ENCODE data around the gene SPACDR. TPM values are rescaled to one million over a fixed set of nuclear protein-coding genes. Genes with fewer than 3 reads are reported as not detected.

SPACDR gene
- total and polyA plus RNA-seq, 9 of the 15 experiments (the other 6 are each of a cell fraction or from before 2014, with no cell fraction given) = 0.07 to 0.55 (median 0.14) TPM; not detected in 1

DNA sequence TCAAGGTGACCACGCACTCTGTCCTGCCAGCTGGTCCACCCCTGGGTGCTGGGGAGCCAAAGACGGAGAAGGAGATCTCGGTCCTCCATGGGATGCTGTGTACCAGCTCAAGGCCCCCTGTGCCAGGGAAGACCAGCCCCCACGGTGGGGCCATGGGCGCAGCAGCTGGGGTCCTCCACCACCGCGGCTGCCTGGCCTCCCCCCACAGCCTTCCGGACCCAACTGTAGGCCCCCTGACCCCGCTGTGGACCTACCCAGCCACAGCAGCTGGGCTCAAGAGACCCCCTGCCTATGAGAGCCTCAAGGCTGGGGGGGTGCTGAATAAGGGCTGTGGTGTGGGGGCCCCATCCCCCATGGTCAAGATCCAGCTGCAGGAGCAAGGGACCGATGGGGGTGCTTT is 25.1 kb upstream of the SPACDR start:
- POLR2A ChIA-PET = interaction anchor here (1.0 to 1.5 kb wide), 3 partner anchors 14 to 29 kb away, joined by 3 to 4 read pairs (median 3); no protein-coding TSS in a partner anchor
- DNase-seq (ENCODE audit: extremely low read depth in 1 of 4, low spot score in 3 of 4) (no peak), ATAC-seq (no peak), FAIRE-seq (no peak)
- no peaks in the 10 kb centered on the region for H4K20me1 ChIP-seq (replicated peaks; ENCODE audit: control insufficient read depth, insufficient read depth, low read length)
- CTCF ChIA-PET (ENCODE audit: low intra/inter-chr PET ratio) = no interaction called here
- H3K4me3 ChIP-seq = no peak overlapping the region
- in situ Hi-C loops (cut with MboI) (no loop called here), intact Hi-C loops (cut with micrococcal nuclease) (no loop called here)
- peaks cover 4 to 66% of the 10 kb centered on the region in 2 experiments; a peak in 3 of 5 replicates for H3K4me1 ChIP-seq (replicated peaks in 1 of 2; ENCODE audit: control insufficient read depth in 2 of 2, insufficient read depth in 2 of 2, low read length in 2 of 2)
- no peaks in the 10 kb centered on the region for H3K9me3 ChIP-seq (replicated peaks; ENCODE audit: control insufficient read depth, insufficient read depth, low read depth, low read length)
- no peak for TF ChIP-seq CHD2 (IDR thresholded peaks at IDR 0.05; ENCODE audit: low read depth, low read length)
- no peak for TF ChIP-seq EP400 (IDR thresholded peaks at IDR 0.05)
- no peak for TF ChIP-seq MAFG (tag; conservative IDR thresholded peaks at IDR 0.05)
- no peak for TF ChIP-seq POLR2A (conservative IDR thresholded peaks at IDR 0.05)
- H3K4me2 ChIP-seq (ENCODE audit: insufficient read depth, low read length) = no peak overlapping the region
- H3K36me3 ChIP-seq (ENCODE audit: control insufficient read depth, insufficient read depth, low read length) = no peaks in the 10 kb centered on the region
- no peak overlapping the region; a peak in 1 of 4 replicates for H3K9ac ChIP-seq (ENCODE audit: insufficient read depth in 1 of 2, low read depth in 2 of 2, low read length in 2 of 2)
- no peak overlapping the region for H2AFZ ChIP-seq (ENCODE audit: low read depth, low read length)
- WGBS (ENCODE audit: insufficient coverage, low coverage, missing lambda C conversion rate) = 48% methylated on average over 8 of the region's 10 CpGs
- no TSS peak for BruUV-seq (replicated peaks)
- no peak overlapping the region for H3K27ac ChIP-seq (ENCODE audit: extremely low read depth, low read depth, low read length)
- H3K9me1 ChIP-seq (ENCODE audit: control insufficient read depth, insufficient read depth, low read length) = no peaks in the 10 kb centered on the region
- no peaks in the 10 kb centered on the region for H3K79me2 ChIP-seq (ENCODE audit: control insufficient read depth, insufficient read depth, low read length)
- H3K27me3 ChIP-seq (ENCODE audit: control insufficient read depth in 2 of 2, insufficient read depth in 2 of 2, low read length in 2 of 2) = no peaks in the 10 kb centered on the region

DNA sequence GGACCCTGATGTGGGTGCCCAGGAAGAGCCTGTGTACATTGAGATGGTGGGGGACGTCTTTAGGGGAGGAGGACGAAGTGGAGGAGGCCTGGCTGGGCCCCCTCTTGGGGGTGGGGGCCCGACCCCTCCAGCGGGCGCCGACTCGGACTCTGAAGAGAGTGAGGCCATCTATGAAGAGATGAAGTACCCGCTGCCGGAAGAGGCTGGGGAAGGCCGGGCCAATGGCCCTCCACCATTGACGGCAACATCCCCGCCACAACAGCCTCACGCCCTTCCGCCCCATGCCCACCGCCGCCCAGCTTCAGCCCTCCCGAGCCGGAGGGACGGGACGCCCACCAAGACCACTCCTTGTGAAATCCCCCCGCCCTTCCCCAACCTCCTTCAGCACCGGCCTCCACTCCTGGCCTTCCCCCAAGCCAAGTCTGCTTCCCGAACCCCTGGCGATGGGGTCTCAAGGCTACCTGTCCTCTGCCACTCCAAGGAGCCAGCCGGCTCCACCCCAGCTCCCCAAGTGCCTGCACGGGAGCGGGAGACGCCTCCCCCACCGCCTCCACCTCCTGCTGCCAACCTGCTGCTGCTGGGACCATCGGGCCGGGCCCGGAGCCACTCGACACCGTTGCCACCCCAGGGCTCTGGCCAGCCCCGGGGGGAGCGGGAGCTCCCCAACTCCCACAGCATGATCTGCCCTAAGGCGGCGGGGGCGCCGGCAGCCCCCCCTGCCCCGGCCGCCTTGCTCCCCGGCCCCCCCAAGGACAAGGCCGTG is 24.5 kb upstream of the SPACDR start:
- no peaks in the 10 kb centered on the region for H3K9me3 ChIP-seq (replicated peaks; ENCODE audit: control insufficient read depth, insufficient read depth, low read depth, low read length)
- no TSS peak for BruUV-seq (replicated peaks)
- intact Hi-C loops (cut with micrococcal nuclease) = no loop called here
- DNase-seq (ENCODE audit: extremely low read depth in 1 of 4, low spot score in 3 of 4) = peak in 2 of 4 experiments; percentile 7 to 12
- no peaks in the 10 kb centered on the region for H4K20me1 ChIP-seq (replicated peaks; ENCODE audit: control insufficient read depth, insufficient read depth, low read length)
- H3K27me3 ChIP-seq (ENCODE audit: control insufficient read depth in 2 of 2, insufficient read depth in 2 of 2, low read length in 2 of 2) = no peaks in the 10 kb centered on the region
- H3K4me2 ChIP-seq (ENCODE audit: insufficient read depth, low read length) = no peak overlapping the region
- H2AFZ ChIP-seq (ENCODE audit: low read depth, low read length) = no peak overlapping the region
- no peaks in the 10 kb centered on the region for H3K9me1 ChIP-seq (ENCODE audit: control insufficient read depth, insufficient read depth, low read length)
- no peak for FAIRE-seq
- ATAC-seq = no peak
- no peaks in the 10 kb centered on the region for H3K36me3 ChIP-seq (ENCODE audit: control insufficient read depth, insufficient read depth, low read length)
- H3K4me3 ChIP-seq = no peak overlapping the region
- peaks cover 4 to 66% of the 10 kb centered on the region in 2 experiments; a peak in 3 of 5 replicates for H3K4me1 ChIP-seq (replicated peaks in 1 of 2; ENCODE audit: control insufficient read depth in 2 of 2, insufficient read depth in 2 of 2, low read length in 2 of 2)
- CTCF ChIA-PET (ENCODE audit: low intra/inter-chr PET ratio) = no interaction called here
- H3K79me2 ChIP-seq (ENCODE audit: control insufficient read depth, insufficient read depth, low read length) = no peaks in the 10 kb centered on the region
- WGBS (ENCODE audit: insufficient coverage, low coverage, missing lambda C conversion rate) = 75% methylated on average over 31 of the region's 44 CpGs
- TF ChIP-seq LEF1 (IDR thresholded peaks at IDR 0.05) = no peak
- no peak for TF ChIP-seq SP1 (CRISPR knock-in tag; IDR thresholded peaks at IDR 0.05)
- TF ChIP-seq, protein P1, sequence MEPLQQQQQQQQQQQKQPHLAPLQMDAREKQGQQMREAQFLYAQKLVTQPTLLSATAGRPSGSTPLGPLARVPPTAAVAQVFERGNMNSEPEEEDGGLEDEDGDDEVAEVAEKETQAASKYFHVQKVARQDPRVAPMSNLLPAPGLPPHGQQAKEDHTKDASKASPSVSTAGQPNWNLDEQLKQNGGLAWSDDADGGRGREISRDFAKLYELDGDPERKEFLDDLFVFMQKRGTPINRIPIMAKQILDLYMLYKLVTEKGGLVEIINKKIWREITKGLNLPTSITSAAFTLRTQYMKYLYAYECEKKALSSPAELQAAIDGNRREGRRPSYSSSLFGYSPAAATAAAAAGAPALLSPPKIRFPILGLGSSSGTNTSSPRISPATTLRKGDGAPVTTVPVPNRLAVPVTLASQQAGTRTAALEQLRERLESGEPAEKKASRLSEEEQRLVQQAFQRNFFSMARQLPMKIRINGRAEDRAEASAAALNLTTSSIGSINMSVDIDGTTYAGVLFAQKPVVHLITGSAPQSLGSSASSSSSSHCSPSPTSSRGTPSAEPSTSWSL (CRISPR knock-in tag; IDR thresholded peaks at IDR 0.05; ENCODE audit: borderline replicate concordance) = no peak
- no peak for TF ChIP-seq GTF2F1 (IDR thresholded peaks at IDR 0.05; ENCODE audit: low read depth, low read length)
- TF ChIP-seq HMGN3 (IDR thresholded peaks at IDR 0.05; ENCODE audit: borderline replicate concordance, extremely low read depth, insufficient read length, low read depth, low read length) = peak; percentile 12
- TF ChIP-seq, protein P2, sequence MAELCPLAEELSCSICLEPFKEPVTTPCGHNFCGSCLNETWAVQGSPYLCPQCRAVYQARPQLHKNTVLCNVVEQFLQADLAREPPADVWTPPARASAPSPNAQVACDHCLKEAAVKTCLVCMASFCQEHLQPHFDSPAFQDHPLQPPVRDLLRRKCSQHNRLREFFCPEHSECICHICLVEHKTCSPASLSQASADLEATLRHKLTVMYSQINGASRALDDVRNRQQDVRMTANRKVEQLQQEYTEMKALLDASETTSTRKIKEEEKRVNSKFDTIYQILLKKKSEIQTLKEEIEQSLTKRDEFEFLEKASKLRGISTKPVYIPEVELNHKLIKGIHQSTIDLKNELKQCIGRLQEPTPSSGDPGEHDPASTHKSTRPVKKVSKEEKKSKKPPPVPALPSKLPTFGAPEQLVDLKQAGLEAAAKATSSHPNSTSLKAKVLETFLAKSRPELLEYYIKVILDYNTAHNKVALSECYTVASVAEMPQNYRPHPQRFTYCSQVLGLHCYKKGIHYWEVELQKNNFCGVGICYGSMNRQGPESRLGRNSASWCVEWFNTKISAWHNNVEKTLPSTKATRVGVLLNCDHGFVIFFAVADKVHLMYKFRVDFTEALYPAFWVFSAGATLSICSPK (IDR thresholded peaks at IDR 0.05; ENCODE audit: borderline replicate concordance) = no peak
- TF ChIP-seq ZBTB7A (IDR thresholded peaks at IDR 0.05; ENCODE audit: borderline replicate concordance, control insufficient read depth, low read depth, low read length) = peak; percentile 50; the same call in 1 of the 2 replicates
- no peak for TF ChIP-seq FOS (IDR thresholded peaks at IDR 0.05; ENCODE audit: extremely low read depth, insufficient read length)
- TF ChIP-seq ZNF699 (CRISPR knock-in tag; IDR thresholded peaks at IDR 0.05; ENCODE audit: insufficient replicate concordance) = no peak
- no peak overlapping the region for H3K27ac ChIP-seq (ENCODE audit: extremely low read depth, low read depth, low read length)
- POLR2A ChIA-PET = interaction anchor here (0.6 to 1.0 kb wide), 2 partner anchors 29 to 400 kb away, joined by 3 read pairs; no protein-coding TSS in a partner anchor
- peak overlapping the region in 1 of 2 experiments; percentile 54; a peak in 2 of 4 replicates for H3K9ac ChIP-seq (ENCODE audit: insufficient read depth in 1 of 2, low read depth in 2 of 2, low read length in 2 of 2)
- in situ Hi-C loops (cut with MboI) = no loop called here

Measured in K562 (cell line).